OCI-LY1 (cell line): ENCODE measurements around the gene CD70.
"Not testable (repeated sequence)": the region's sequence is repeated elsewhere in the genome, so short reads cannot be mapped to it uniquely, and the experiment has no call there.

ENCODE experiments used
- H2AFZ ChIP-seq: fragments of 200-600 bp; sonication (generic), shearing (Covaris generic); 2 replicates; pipeline ENCODE4 v1.6.0; 2014; ENCODE audit warnings: antibody characterized with exemption, mild to moderate bottlenecking, low read length
- H3F3A ChIP-seq: fragments of 200-600 bp; sonication (generic), shearing (Covaris generic); 2 replicates; pipeline ENCODE4 v1.6.0; 2014; ENCODE audit warnings: mild to moderate bottlenecking, antibody characterized with exemption, low read length, moderate library complexity; ENCODE audit not compliant: insufficient read depth
- H3K27ac ChIP-seq: fragments of 200-600 bp; sonication (generic); 2 replicates; pipeline ENCODE4 v1.5.1; 2014; ENCODE audit warnings: low read length, mixed run types, mild to moderate bottlenecking, low read depth; ENCODE audit not compliant: poor library complexity, severe bottlenecking
- H3K27me3 ChIP-seq: fragments of 200-600 bp; sonication (generic); 2 replicates; pipeline ENCODE4 v1.6.0; 2014; ENCODE audit warnings: antibody characterized with exemption, mild to moderate bottlenecking, low read length, moderate library complexity; ENCODE audit not compliant: insufficient read depth
- H3K36me3 ChIP-seq: fragments of 200-600 bp; sonication (generic); 2 replicates; pipeline ENCODE4 v1.6.1; 2014; ENCODE audit warnings: mild to moderate bottlenecking, antibody characterized with exemption, low read length, moderate library complexity, mixed read lengths; ENCODE audit not compliant: insufficient read depth
- H3K4me1 ChIP-seq: fragments of 200-600 bp; sonication (generic); 2 replicates; pipeline ENCODE4 v1.5.1; 2014; ENCODE audit warnings: mild to moderate bottlenecking, low read length, moderate library complexity; ENCODE audit not compliant: insufficient read depth, severe bottlenecking
- H3K4me2 ChIP-seq: fragments of 200-600 bp; sonication (generic), shearing (Covaris generic); 2 replicates; pipeline ENCODE4 v1.6.1; 2014; ENCODE audit warnings: low read length
- H3K4me3 ChIP-seq: fragments of 200-600 bp; sonication (generic); 2 replicates; pipeline ENCODE4 v1.5.1; 2014; ENCODE audit warnings: low read length, low read depth, mild to moderate bottlenecking, mixed read lengths; ENCODE audit not compliant: poor library complexity, severe bottlenecking
- H3K79me2 ChIP-seq: fragments of 200-600 bp; shearing (Covaris generic); 2 replicates; pipeline ENCODE4 v1.6.1; 2016; ENCODE audit warnings: mixed run types, low read length, mixed read lengths; ENCODE audit not compliant: insufficient read depth
- H3K9ac ChIP-seq: fragments of 200-600 bp; sonication (generic), shearing (Covaris generic); 2 replicates; pipeline ENCODE4 v1.6.1; 2014; ENCODE audit warnings: mild to moderate bottlenecking, low read length, mixed read lengths
- H3K9me2 ChIP-seq: fragments of 200-600 bp; sonication (generic), shearing (Covaris generic); 2 replicates; pipeline ENCODE4 v1.6.1; 2014; ENCODE audit warnings: low read depth, mild to moderate bottlenecking, low read length, mixed read lengths
- H3K9me3 ChIP-seq: fragments of 200-600 bp; shearing (Covaris generic); 2 replicates; pipeline ENCODE4 v1.6.1; 2014; ENCODE audit warnings: low read length, mixed read lengths
- H4K20me1 ChIP-seq: fragments of 200-600 bp; sonication (generic), shearing (Covaris generic); 2 replicates; pipeline ENCODE4 v1.6.0; 2016; ENCODE audit warnings: mild to moderate bottlenecking, low read length; ENCODE audit not compliant: insufficient read depth
- EZH2 ChIP-seq: fragments of 200-600 bp; sonication (generic), shearing (Covaris generic); IDR thresholded peaks from 2 replicates; pipeline ENCODE4 v1.8.0; 2017; ENCODE audit warnings: borderline replicate concordance, mixed run types, mild to moderate bottlenecking, antibody characterized with exemption, low read length, moderate library complexity, mixed read lengths
- TF ChIP-seq, protein P1 (sequence below): fragments of 200-600 bp; sonication (generic), shearing (Covaris generic); IDR thresholded peaks from 2 replicates; pipeline ENCODE4 v1.5.1; 2017; ENCODE audit warnings: mild to moderate bottlenecking, antibody characterized with exemption, low read length, moderate library complexity, mixed read lengths

CD70 gene

DNA sequence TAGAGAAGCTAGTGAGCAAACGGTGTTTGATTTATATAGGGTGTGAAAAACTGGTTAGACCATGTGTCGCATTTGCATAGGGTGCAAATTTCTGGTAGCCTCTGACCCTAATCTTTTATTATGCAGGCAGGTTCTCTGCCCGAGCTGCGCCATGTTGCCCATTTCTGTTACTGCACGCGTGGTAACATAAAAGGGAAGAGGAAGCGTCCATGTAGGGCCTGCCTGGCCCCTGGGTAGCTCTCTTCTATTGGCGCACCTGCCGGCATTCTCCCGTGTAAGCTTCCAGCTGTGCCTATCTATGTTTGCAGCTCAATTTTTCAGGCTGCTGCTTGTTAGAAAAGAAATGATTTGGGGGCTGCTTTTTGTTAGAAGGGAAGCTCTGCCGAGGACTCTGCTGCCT is 14.0 kb upstream of the CD70 start:
- Histone ChIP-seq H3F3A (peaks cover 6% of the 10 kb centered on the region; the same call in 1 of the 2 replicates), H4K20me1 (no peaks in the 10 kb centered on the region), H3K9ac (peak overlapping the region; percentile 87), H3K9me2 (no peaks in the 10 kb centered on the region), H3K27me3 (no peaks in the 10 kb centered on the region), H3K4me3 (peak overlapping the region; percentile 69), H3K4me2 (peak overlapping the region; percentile 80), H3K9me3 (no peaks in the 10 kb centered on the region), H3K36me3 (no peaks in the 10 kb centered on the region), H2AFZ (no peak overlapping the region), H3K4me1 (peaks cover 80% of the 10 kb centered on the region), H3K79me2 (peaks cover 7% of the 10 kb centered on the region), H3K27ac (peak overlapping the region; percentile 99)
- TF ChIP-seq, protein P1, sequence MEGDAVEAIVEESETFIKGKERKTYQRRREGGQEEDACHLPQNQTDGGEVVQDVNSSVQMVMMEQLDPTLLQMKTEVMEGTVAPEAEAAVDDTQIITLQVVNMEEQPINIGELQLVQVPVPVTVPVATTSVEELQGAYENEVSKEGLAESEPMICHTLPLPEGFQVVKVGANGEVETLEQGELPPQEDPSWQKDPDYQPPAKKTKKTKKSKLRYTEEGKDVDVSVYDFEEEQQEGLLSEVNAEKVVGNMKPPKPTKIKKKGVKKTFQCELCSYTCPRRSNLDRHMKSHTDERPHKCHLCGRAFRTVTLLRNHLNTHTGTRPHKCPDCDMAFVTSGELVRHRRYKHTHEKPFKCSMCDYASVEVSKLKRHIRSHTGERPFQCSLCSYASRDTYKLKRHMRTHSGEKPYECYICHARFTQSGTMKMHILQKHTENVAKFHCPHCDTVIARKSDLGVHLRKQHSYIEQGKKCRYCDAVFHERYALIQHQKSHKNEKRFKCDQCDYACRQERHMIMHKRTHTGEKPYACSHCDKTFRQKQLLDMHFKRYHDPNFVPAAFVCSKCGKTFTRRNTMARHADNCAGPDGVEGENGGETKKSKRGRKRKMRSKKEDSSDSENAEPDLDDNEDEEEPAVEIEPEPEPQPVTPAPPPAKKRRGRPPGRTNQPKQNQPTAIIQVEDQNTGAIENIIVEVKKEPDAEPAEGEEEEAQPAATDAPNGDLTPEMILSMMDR, result no peak
- no peak for TF ChIP-seq EZH2

DNA sequence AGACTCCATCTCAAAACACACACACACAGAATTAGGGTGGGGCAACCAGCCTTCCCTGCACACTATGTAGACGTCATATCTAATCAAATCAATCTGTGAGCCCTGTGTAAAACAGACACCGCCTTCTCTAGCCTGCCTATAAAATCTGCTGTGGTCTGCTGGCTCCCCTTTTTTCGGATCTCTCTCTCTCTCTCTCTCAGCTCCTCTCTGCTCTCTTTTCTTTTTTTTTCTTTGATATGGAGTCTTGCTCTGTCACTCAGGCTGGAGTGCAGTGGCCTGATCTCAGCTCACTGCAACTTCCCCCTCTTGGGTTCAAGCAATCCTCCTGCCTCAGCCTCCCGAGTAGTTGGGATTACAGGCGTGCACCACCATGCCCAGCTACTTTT is 11.8 kb upstream of the CD70 start:
- TF ChIP-seq, protein P1, result no peak
- no peak for TF ChIP-seq EZH2
- Histone ChIP-seq H4K20me1 (no peaks in the 10 kb centered on the region), H3K9ac (peak overlapping the region; percentile 87; the same call in 1 of the 2 replicates), H3K36me3 (peaks cover 5% of the 10 kb centered on the region), H3K79me2 (peaks cover 11% of the 10 kb centered on the region), H3F3A (peaks cover 6% of the 10 kb centered on the region; the same call in 1 of the 2 replicates), H3K4me3 (peak overlapping the region; percentile 69), H2AFZ (no peak overlapping the region), H3K27ac (peak overlapping the region; percentile 99), H3K4me2 (peak overlapping the region; percentile 80), H3K27me3 (no peaks in the 10 kb centered on the region), H3K4me1 (peaks cover 86% of the 10 kb centered on the region), H3K9me3 (no peaks in the 10 kb centered on the region), H3K9me2 (no peaks in the 10 kb centered on the region)

DNA sequence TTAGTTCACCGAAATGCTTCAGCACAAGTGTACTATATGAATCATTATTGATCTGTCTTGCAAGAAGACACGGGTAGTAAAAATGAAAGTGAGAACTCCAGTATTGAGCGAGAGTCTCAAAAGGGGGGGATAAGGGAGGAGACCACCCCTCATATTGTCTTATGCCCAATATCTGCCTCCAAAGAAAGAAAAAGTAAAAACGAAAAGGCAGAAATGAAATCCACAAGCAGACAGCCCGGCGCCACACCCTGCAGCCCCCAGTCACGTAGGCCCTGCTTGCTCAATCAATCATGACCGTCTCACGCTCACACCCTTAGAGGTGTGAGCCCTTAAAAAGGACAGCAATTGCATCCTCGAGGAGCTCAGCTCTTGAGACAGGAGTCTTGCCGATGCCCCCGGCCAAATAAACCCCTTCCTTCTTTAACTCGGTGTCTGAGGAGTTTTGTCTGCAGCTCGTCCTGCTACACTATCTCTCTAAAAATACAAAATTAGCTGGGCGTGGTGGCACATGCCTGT is 10.6 kb upstream of the CD70 start:
- peak overlapping the region; percentile 87 for H3K9ac ChIP-seq
- peak overlapping the region; percentile 80 for H3K4me2 ChIP-seq
- H3K4me3 ChIP-seq, result peak overlapping the region; percentile 69

DNA sequence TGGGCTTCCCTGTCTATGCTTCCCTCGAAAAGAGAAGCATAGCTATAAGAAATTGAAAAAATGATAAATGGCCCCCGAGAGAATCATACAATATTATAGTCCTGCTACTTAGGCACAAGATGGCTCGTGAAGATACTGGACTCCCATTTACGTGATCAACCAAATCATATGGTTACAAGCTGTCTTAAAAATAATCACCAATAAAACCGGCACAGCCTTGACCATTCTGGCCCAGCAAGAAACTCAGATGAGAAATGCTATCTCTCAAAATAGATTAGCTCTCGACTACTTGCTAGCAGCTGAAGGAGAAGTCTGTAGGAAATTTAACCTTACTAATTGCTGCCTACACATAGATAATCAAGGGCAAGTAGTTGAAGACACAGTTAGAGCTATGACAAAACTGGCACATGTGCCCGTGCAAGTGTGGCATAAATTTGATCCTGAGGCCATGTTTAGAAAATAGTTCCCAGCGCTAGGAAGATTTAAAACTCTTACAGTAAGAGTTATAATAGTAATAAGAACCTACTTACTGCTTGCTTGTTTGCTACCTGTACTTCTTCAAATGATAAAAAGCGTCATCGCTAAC is 10.1 kb upstream of the CD70 start:
- not testable (repeated sequence) for H3K9me2 ChIP-seq, H3K9me3 ChIP-seq, H2AFZ ChIP-seq, H4K20me1 ChIP-seq, H3F3A ChIP-seq, H3K27me3 ChIP-seq
- Histone ChIP-seq H3K9ac (peak overlapping the region; percentile 87), H3K27ac (peak overlapping the region; percentile 99), H3K4me2 (peak overlapping the region; percentile 80), H3K4me1 (peaks cover 74% of the 10 kb centered on the region), H3K36me3 (peaks cover 17% of the 10 kb centered on the region), H3K79me2 (peaks cover 11% of the 10 kb centered on the region), H3K4me3 (peak overlapping the region; percentile 69)

More for the DNA sequence above, 10.6 kb upstream of the CD70 start:
- Histone ChIP-seq H3K36me3 (peaks cover 16% of the 10 kb centered on the region), H3K27ac (peak overlapping the region; percentile 99), H3K4me1 (peaks cover 80% of the 10 kb centered on the region), H3K79me2 (peaks cover 11% of the 10 kb centered on the region)
- not testable (repeated sequence) for H3F3A ChIP-seq, H2AFZ ChIP-seq, H3K27me3 ChIP-seq, H3K9me3 ChIP-seq, H4K20me1 ChIP-seq, H3K9me2 ChIP-seq
